HG03025 (cell line): Measurements from ENCODE around the gene MCC.
"Not testable (repeated sequence)": the region's sequence is repeated elsewhere in the genome, so short reads cannot be mapped to it uniquely, and the experiment has no call there.

Experiments used
- ATAC-seq: cut with Tn5 transposase; IDR thresholded peaks from one replicate; pipeline ENCODE4 v1.9.1; 2021; ENCODE audit warnings: mild to moderate bottlenecking, moderate library complexity; ENCODE audit not compliant: unreplicated experiment, low FRiP score

Gene MCC

GRCh38 chr5:113491022-113491421 is 2.8 kb upstream of the MCC start:
- no peak for ATAC-seq

- no peak for ATAC-seq
These were observed 2.1 kb upstream of the MCC start for GRCh38 chr5:113490317-113490716.

DNA sequence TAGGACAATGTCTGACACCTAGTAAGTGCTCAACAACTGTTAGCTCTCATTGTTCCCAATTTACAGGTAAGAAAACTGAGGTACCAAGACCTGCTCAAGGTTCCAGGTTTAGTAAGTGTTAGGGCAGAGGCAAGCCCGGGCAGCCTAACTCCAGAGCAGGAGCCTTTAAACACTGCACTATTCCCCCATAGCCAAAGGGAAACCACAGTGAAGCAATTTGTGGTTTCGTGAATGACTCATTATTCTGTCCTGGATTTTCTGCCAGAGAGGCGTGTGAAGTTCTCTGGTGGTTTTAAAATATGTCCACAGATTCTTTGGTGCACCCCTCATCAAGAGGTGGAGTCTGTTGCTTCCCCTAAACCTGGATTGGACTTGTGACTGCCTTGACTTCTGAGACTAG is 1.0 kb upstream of the MCC start:
- no peak for ATAC-seq

GRCh38 chr5:113488645-113489184 is 462 bp upstream of the MCC start:
- ATAC-seq, result no peak

DNA sequence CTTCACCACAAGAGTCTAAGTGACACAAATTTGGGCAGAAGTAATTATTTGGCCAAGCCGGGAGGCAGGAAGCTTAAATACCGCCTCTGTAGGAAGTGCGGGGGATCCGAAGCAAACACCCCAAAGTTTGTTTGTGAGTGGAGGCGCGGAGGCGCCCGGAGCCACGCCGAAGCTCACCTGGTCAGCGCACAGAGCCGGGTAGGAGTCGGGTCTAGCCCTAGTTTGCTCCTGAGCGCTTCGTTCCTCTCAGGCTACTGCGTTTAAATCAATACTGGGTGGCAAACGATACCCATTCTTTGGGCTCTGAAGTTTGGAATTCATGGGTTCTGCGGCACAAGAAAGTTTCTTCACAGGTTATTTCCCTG is 855 bp downstream of the MCC start:
- no peak for ATAC-seq

GRCh38 chr5:113480243-113480642 is 8.0 kb downstream of the MCC start:
- no peak for ATAC-seq

GRCh38 chr5:113478691-113479090 is 9.6 kb downstream of the MCC start:
- ATAC-seq, result no peak

- ATAC-seq, result no peak
These were observed 14.0 kb downstream of the MCC start for GRCh38 chr5:113474100-113474728.

- ATAC-seq, result no peak
These were observed 25.2 kb downstream of the MCC start for GRCh38 chr5:113463032-113463431.

DNA sequence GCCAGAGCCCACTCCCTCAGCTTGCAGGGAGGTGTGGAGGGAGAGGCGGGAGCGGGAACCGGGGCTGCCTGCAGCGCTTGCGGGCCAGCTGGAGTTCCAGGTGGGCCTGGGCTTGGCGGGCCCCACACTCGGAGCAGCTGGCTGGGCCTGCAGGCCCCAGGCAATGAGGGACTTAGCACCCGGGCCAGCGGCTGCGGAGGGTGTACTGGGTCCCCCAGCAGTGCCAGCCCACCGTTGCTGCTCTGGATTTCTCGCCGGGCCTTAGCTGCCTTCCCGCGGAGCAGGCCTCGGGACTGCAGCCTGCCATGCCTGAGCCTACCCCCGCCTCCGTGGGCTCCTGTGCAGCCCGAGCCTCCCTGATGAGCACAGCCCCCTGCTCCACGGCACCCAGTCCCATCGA is 31.1 kb downstream of the MCC start:
- ATAC-seq, result not testable (repeated sequence)

- no peak for ATAC-seq
These were observed 35.3 kb downstream of the MCC start for GRCh38 chr5:113452941-113453340.

GRCh38 chr5:113451797-113452196 is 36.5 kb downstream of the MCC start:
- no peak for ATAC-seq

DNA sequence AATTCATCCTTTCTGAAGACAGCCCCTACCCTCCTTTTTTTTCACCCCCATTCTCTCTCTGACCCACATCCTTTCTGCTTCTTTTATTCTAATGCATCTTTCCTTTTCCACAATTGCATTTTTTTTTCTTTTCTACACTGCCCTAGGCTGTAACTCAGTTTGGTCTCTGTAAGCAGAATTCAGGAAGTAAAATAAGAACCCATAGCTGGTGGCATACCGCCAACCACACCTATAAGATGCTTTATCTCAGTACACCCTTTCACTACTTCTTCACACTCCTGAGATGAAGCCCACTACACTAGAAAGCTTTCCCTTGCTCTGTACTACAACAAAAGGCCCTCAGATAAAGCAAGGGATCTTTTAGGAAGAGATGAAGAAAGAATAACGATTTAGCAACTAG is 37.3 kb downstream of the MCC start:
- no peak for ATAC-seq

DNA sequence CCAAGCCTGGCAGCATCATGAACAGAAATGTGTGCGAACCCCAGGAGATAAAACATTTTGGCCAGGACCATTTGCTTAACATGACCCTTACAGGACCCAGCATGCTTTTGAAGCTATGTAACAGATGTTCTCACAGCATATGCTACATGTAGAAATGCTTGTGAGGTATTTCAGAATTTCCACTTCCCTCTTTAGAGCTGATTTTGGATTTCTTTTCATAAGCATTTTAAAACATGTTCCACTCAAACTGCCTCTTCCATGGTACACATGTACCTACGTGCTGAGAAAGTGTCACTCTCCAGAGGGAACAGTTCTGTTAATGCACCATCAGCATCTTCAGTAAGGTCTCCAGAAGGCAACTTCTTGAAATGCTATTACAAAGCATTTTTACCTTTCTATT is 37.8 kb downstream of the MCC start:
- no peak for ATAC-seq

- ATAC-seq, result no peak
These were observed 40.0 kb downstream of the MCC start for GRCh38 chr5:113448252-113448651.

DNA sequence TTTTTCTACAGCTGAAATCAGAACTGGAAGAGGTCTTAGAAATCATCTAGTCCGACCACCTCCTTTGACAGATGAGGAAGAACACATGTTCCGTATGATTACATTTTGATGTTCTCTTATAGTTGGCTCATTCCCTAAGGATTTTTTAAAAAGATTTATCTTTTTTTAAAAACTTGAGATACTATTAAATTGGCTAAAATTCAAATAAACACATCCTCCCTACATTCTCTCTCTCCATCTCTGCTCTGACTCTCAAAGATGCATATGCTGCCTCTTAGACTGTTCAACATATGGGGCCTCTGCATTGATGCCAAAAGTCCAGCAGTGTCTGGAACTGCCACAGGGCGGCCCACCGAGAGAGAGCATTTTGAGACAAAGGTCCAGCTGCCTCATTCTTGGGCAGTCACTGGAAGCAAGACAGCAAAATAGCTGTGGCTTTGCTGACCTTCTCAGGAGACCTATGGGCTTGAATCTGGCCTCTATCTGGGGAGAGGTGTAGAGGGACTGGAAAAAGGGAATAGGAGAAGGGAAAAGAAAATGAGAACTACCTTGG is 40.7 kb downstream of the MCC start:
- no peak for ATAC-seq

GRCh38 chr5:113446358-113446927 is 41.8 kb downstream of the MCC start:
- ATAC-seq, result no peak

DNA sequence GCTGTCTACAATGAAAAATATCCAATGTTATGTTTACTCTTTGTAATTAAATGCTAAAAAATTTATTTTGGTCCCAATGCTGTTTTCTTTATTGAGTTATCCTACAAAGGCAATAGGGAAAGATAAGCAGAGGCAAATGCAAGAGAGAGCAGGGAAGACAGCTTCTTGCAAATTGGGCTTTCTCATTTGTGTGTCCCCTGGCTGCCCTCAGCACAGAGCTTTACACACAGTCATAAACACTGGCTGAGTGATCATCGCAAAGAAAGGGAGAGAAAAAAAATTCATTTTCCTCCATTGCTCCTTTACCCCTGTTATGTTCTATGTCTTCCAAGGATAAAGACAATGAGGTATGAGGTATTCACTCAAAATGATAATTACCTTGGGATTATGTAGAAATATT is 51.1 kb downstream of the MCC start:
- no peak for ATAC-seq

DNA sequence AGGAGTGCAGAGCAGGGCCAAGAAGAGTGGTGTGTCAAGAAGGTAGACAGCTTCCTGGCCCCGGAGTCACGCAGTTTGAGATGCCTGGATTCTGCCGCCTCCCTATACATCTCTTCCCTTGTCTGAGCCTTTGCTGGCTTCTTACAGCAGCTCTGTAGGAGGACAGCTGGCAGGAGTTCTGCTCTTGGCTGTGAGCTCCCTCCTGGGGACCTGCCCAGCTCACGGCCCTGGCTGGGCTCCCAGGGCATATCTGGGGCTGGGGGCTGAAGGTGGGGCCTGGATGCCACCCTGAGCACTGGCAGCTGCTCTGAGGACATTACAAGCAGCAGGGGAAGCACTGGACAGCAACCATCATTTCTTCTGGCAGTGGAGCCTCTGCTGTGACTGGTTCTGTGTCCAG is 52.7 kb downstream of the MCC start:
- ATAC-seq, result no peak

GRCh38 chr5:113434889-113435288 is 53.4 kb downstream of the MCC start, which contains the start of gene TSSK1B:
Gene TSSK1B (minus strand): TSS chr5:113434989. CDS start chr5:113434839, 150 bp downstream.
- no peak for ATAC-seq

GRCh38 chr5:113433862-113434612 is 54.2 kb downstream of the MCC start:
- ATAC-seq, result no peak
